Caco-2 (cell line): ENCODE results near the gene CEP55. TPM values are rescaled to one million over a fixed set of nuclear protein-coding genes. Genes with fewer than 3 reads are reported as not detected.
"Not testable (repeated sequence)": the region's sequence is repeated elsewhere in the genome, so short reads cannot be mapped to it uniquely, and the experiment has no call there.

ENCODE experiments used
- BruUV-seq: library from RNA; stranded (reverse); fragments of 400-500 nt; replicated peaks from 2 replicates; lab custom pipeline; 2021; lab: Mats Ljungman, UMichigan
- CTCF ChIA-PET: fragments of 300-600 bp; sonication (Branson Sonifier 250); formaldehyde crosslinking; loops from one replicate; lab custom pipeline; 2022; ENCODE audit warnings: antibody characterized with exemption; lab: Charles Lee
- POLR2A ChIA-PET: fragments of 300-600 bp; sonication (Branson Sonifier 250); formaldehyde crosslinking; loops from one replicate; lab custom pipeline; 2022; ENCODE audit warnings: antibody characterized with exemption; lab: Charles Lee
- DNase-seq, 2 experiments: peaks; one replicate each; pipeline versions ENCODE4 v3.0.0 to v3.0.0-alpha.2; 2020 to 2022
- H3K27me3 ChIP-seq: replicated peaks from 2 replicates; pipeline ENCODE4 v1.6.0; 2011; ENCODE audit warnings: low read length; ENCODE audit not compliant: control insufficient read depth, insufficient read depth
- H3K36me3 ChIP-seq: 2 replicates; pipeline ENCODE4 v1.5.1; 2011; ENCODE audit warnings: low read length; ENCODE audit not compliant: control insufficient read depth, insufficient read depth
- H3K4me1 ChIP-seq: fragments of 250-450 bp; sonication (Bioruptor Pico); 2 replicates; pipeline ENCODE4 v1.5.1; 2020; ENCODE audit warnings: mild to moderate bottlenecking
- H3K4me3 ChIP-seq: 2 replicates; pipeline ENCODE4 v1.5.1; 2011; ENCODE audit warnings: low read depth, mild to moderate bottlenecking, control low read depth, low read length
- H3K9me3 ChIP-seq: fragments of 250-450 bp; sonication (Bioruptor Pico); 2 replicates; pipeline ENCODE4 v1.5.1; 2020; ENCODE audit warnings: mild to moderate bottlenecking, moderate library complexity
- H3K27ac Mint-ChIP-seq: one replicate; pipeline ENCODE4 v1.8.0; 2022; ENCODE audit warnings: mixed read lengths; ENCODE audit not compliant: unreplicated experiment
- H3K27me3 Mint-ChIP-seq: one replicate; pipeline ENCODE4 v1.8.0; 2022; ENCODE audit warnings: mixed read lengths; ENCODE audit not compliant: insufficient read depth, unreplicated experiment
- H3K36me3 Mint-ChIP-seq: one replicate; pipeline ENCODE4 v1.8.0; 2022; ENCODE audit warnings: mild to moderate bottlenecking, mixed read lengths; ENCODE audit not compliant: insufficient read depth, unreplicated experiment
- H3K4me1 Mint-ChIP-seq: one replicate; pipeline ENCODE4 v1.8.0; 2022; ENCODE audit warnings: low read depth, mixed read lengths; ENCODE audit not compliant: unreplicated experiment
- H3K4me3 Mint-ChIP-seq: one replicate; pipeline ENCODE4 v1.8.0; 2022; ENCODE audit warnings: mild to moderate bottlenecking, moderate library complexity, mixed read lengths; ENCODE audit not compliant: unreplicated experiment
- H3K9me3 Mint-ChIP-seq: one replicate; pipeline ENCODE4 v1.8.0; 2022; ENCODE audit warnings: mixed read lengths; ENCODE audit not compliant: unreplicated experiment
- CTCF ChIP-seq, 2 experiments: fragments of 200-600 bp in 1 of 2; IDR thresholded peaks; 1 replicate in 1 of 2; 2 replicates in 1 of 2; pipeline versions ENCODE4 v1.5.1 to v1.8.0; 2011 to 2022; ENCODE audit warnings: antibody characterized with exemption in 1 of 2, control low read depth in 1 of 2, inconsistent platforms in 1 of 2, low read depth in 1 of 2, low read length in 1 of 2, mild to moderate bottlenecking in 1 of 2, moderate library complexity in 1 of 2; ENCODE audit not compliant: insufficient read depth in 1 of 2, severe bottlenecking in 1 of 2, unreplicated experiment in 1 of 2
- intact Hi-C: fragments of 100-400 bp; cut with micrococcal nuclease; formaldehyde crosslinking; loops from one replicate; pipeline ENCODE4 v1.10.0; 2022; ENCODE audit not compliant: unreplicated experiment
- total RNA-seq: library from RNA; stranded (reverse); gene quantifications from 2 replicates; pipeline ENCODE4 v1.2.3, GENCODE V29; 2022

CEP55 gene
- total RNA-seq, 1 experiment from 2014 or later, result 65.3 TPM

GRCh38 chr10:93465806-93466675 is 30.4 kb upstream of the CEP55 start:
- no peak overlapping the region for H3K4me3 ChIP-seq
- Mint-ChIP-seq H3K9me3 (peaks cover 8% of the 10 kb centered on the region), H3K27me3 (no peaks in the 10 kb centered on the region), H3K36me3 (peaks cover 80% of the 10 kb centered on the region), H3K4me1 (peaks cover 43% of the 10 kb centered on the region), H3K27ac (peak overlapping the region; percentile 97), H3K4me3 (no peak overlapping the region)
- DNase-seq, result peak; percentile 67 to 73
- no peaks in the 10 kb centered on the region for H3K9me3 ChIP-seq
- no peaks in the 10 kb centered on the region for H3K27me3 ChIP-seq
- TF ChIP-seq CTCF (IDR thresholded peaks at IDR 0.05; ENCODE audit: insufficient read depth in 1 of 2, low read depth in 1 of 2, low read length in 1 of 2, severe bottlenecking in 1 of 2, unreplicated experiment in 1 of 2), result no peak
- CTCF ChIA-PET, result interaction anchor here (0.6 to 1.3 kb wide), 2 partner anchors 15 to 17 kb away, joined by 4 to 5 read pairs; no protein-coding TSS in a partner anchor
- intact Hi-C loops, result no loop called here
- H3K36me3 ChIP-seq, result peaks cover 2% of the 10 kb centered on the region
- POLR2A ChIA-PET, result interaction anchor here (0.6 to 1.0 kb wide), 2 partner anchors 8 to 16 kb away, joined by 3 to 4 read pairs; partner anchors contain the start of gene MYOF
- no TSS peak for BruUV-seq
- H3K4me1 ChIP-seq, result peaks cover 74% of the 10 kb centered on the region

DNA sequence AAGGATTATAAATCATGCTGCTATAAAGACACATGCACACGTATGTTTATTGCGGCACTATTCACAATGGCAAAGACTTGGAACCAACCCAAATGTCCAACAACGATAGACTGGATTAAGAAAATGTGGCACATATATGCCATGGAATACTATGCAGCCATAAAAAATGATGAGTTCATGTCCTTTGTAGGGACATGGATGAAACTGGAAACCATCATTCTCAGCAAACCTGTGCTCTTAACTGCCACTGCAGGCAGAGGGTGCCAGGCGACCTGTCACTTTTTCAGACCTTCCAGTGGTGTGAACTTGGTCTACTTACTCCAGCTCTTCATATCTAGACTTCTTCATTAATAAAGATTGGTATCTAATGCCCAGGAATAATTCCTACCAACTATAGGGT is 28.8 kb upstream of the CEP55 start:
- CTCF ChIA-PET, POLR2A ChIA-PET, H3K9me3 Mint-ChIP-seq, H3K27me3 Mint-ChIP-seq, H3K9me3 ChIP-seq, H3K36me3 ChIP-seq, BruUV-seq, H3K27me3 ChIP-seq, intact Hi-C loops, H3K4me3 ChIP-seq, H3K4me3 Mint-ChIP-seq, DNase-seq: not testable (repeated sequence)
- Mint-ChIP-seq H3K4me1 (peaks cover 46% of the 10 kb centered on the region), H3K27ac (peak overlapping the region; percentile 95), H3K36me3 (peaks cover 72% of the 10 kb centered on the region)
- H3K4me1 ChIP-seq, result peaks cover 82% of the 10 kb centered on the region

DNA sequence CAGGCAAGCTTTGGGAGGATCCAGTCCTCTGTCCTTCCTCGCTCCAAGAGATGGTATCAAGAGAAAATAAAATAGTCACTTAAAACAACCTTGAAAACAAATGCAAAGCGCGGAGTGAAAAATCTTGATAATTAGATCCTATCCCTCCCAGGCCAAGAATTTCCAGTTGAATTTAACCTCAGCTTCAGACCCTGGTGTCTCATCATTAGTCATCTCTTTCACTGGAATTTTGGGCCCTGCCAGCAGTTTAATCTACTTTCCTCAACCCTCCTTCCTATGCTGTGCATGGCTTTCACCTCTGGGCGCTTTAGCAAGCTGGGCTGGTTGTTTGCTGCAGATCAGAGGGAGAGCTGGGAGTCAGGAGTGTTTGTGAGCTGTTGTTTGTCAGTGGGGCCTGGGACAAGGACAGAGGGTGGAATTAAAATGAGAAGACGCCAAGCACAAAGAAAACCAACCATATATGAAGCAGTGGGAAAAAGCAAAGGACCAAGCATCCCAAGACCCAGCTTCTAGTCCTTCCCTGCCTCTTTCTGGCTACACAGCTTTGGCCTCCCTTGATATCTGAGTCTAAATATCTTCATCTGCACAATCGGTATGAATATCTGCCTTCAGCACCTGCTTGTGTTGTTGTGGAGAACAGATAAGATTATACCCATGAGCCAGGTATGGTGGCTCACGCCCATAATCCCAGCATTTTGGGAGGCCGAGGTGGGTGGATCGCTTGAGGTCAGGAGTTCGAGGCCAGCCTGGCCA is 27.8 kb upstream of the CEP55 start:
- Histone ChIP-seq H3K27me3 (no peaks in the 10 kb centered on the region), H3K36me3 (peaks cover 2% of the 10 kb centered on the region), H3K9me3 (no peaks in the 10 kb centered on the region), H3K4me3 (no peak overlapping the region), H3K4me1 (peaks cover 86% of the 10 kb centered on the region)
- TF ChIP-seq CTCF (IDR thresholded peaks at IDR 0.05; ENCODE audit: insufficient read depth in 1 of 2, low read depth in 1 of 2, low read length in 1 of 2, severe bottlenecking in 1 of 2, unreplicated experiment in 1 of 2), result no peak
- no TSS peak for BruUV-seq
- Mint-ChIP-seq H3K27ac (peak overlapping the region; percentile 95), H3K4me3 (no peak overlapping the region), H3K27me3 (no peaks in the 10 kb centered on the region), H3K9me3 (peaks cover 8% of the 10 kb centered on the region), H3K36me3 (peaks cover 73% of the 10 kb centered on the region), H3K4me1 (peaks cover 49% of the 10 kb centered on the region)
- ChIA-PET POLR2A (interaction anchor here (0.7 kb wide), 1 partner anchor 35 kb away, joined by 3 read pairs; no protein-coding TSS in a partner anchor), CTCF (interaction anchor here (0.6 kb wide), 1 partner anchor 17 kb away, joined by 3 read pairs; no protein-coding TSS in a partner anchor)
- intact Hi-C loops, result no loop called here
- no peak for DNase-seq
